Cardiac fibroblast (primary cell): ENCODE data around the gene RBCK1.

ENCODE experiments used
- DNase-seq, 2 donors: peaks; one replicate each; pipeline versions ENCODE4 v3.0.0 to v3.0.0-alpha.2; 2010; ENCODE audit warnings: low read depth in 2 of 2
- H3K4me3 ChIP-seq, 2 donors: replicated peaks in 1 of 2; 1 replicate in 1 of 2; 2 replicates in 1 of 2; pipeline ENCODE4 v1.5.1; 2011; ENCODE audit warnings: low read depth in 2 of 2, low read length in 2 of 2, mild to moderate bottlenecking in 2 of 2, moderate library complexity in 1 of 2
- TF ChIP-seq, protein P1 (sequence below): IDR thresholded peaks from one replicate; pipeline ENCODE4 v1.5.1; 2011; ENCODE audit warnings: low read depth, mild to moderate bottlenecking, low read length, inconsistent platforms

The RBCK1 gene

GRCh38 chr20:401682-402495, 6.2 kb upstream of the RBCK1 start:
- H3K4me3 ChIP-seq, result no peak overlapping the region
- peak; percentile 11 to 70 for DNase-seq
- TF ChIP-seq, protein P1, sequence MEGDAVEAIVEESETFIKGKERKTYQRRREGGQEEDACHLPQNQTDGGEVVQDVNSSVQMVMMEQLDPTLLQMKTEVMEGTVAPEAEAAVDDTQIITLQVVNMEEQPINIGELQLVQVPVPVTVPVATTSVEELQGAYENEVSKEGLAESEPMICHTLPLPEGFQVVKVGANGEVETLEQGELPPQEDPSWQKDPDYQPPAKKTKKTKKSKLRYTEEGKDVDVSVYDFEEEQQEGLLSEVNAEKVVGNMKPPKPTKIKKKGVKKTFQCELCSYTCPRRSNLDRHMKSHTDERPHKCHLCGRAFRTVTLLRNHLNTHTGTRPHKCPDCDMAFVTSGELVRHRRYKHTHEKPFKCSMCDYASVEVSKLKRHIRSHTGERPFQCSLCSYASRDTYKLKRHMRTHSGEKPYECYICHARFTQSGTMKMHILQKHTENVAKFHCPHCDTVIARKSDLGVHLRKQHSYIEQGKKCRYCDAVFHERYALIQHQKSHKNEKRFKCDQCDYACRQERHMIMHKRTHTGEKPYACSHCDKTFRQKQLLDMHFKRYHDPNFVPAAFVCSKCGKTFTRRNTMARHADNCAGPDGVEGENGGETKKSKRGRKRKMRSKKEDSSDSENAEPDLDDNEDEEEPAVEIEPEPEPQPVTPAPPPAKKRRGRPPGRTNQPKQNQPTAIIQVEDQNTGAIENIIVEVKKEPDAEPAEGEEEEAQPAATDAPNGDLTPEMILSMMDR, result no peak

DNA sequence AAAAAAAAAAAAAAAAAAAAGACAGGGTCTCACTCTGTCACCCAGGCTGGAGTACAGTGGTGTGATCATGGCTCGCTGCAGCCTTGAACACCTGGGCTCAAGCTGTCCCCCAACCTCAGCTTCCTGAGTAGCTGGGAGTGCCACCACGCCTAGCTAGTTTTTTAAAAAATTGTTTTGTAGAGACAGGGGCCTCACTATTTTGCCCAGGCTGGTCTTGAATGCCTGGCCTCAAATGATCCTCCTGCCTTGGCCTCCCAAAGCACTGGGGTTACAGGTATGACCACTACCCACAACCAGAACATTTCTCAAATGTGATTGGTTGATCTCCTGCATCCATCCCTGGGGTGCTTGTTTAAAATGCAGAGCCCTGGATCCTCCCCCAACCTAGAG, 5.6 kb upstream of the RBCK1 start:
- TF ChIP-seq, protein P1, result no peak
- no peak for DNase-seq
- H3K4me3 ChIP-seq, result no peak overlapping the region

DNA sequence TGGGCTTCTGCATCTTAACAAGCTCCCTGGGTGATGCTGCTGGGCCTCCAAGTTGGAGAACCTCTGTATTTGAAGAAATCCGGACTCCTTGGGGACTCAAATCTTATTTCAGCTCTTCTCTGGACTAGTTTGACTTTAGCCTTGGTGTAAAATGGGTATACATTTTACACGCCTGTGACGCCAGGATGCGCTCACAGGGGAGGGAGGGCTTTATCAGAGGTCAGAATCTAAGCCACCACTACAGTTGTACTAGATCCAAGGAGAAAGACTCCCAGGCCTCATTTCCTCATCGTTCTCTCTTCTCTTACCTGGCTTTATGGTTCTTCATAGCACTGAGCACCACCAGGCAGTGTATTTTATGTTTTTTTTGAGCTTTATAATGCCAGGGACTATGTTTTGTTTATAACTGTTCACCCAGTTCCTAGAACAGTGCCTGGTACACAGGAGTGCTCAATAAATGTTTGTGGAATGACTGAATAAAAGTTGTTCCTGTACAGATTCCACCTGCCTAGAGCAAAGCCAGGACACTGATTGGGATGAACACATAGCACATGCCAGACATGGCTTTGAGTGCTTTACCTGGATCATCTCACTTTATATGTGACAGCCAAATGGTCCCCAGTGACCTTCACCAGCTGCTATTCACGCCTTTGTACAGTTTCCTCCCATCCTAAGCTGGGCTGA, 5.1 kb upstream of the RBCK1 start:
- TF ChIP-seq, protein P1, result no peak
- no peak overlapping the region for H3K4me3 ChIP-seq
- DNase-seq, result no peak

GRCh38 chr20:403582-403957, 4.5 kb upstream of the RBCK1 start:
- TF ChIP-seq, protein P1, result no peak
- DNase-seq, result no peak
- H3K4me3 ChIP-seq, result no peak overlapping the region

DNA sequence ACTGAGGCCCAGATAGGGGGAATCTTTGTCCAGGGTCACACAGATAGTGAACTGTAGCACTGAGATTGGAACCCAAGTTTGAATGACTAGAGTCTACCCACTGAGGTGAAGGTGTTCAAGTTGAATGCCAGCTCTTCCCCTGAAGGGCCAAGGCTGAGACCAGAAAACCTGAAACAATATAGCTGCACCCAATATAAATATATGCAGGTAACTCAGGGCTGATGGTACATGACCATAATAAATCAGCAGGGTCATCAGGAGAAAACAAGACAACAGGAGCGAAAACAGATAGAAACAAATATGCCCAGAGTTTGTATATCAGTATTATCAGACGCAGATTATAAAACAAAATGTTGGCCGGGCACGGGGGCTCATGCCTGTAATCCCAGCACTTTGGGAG, 4.0 kb upstream of the RBCK1 start:
- H3K4me3 ChIP-seq, result no peak overlapping the region
- TF ChIP-seq, protein P1, result no peak
- DNase-seq, result no peak

- DNase-seq, result no peak
- TF ChIP-seq, protein P1, result no peak
- no peak overlapping the region for H3K4me3 ChIP-seq
These were observed 1.6 kb upstream of the RBCK1 start for GRCh38 chr20:406200-407132.
